ENCODE data around the gene SERPINB1. TPM values are rescaled to one million over a fixed set of nuclear protein-coding genes. Genes with fewer than 3 reads are reported as not detected.

SERPINB1 gene
- total RNA-seq, 4 donors from 2014 or later: 7.7 to 28.2 (median 17.2) TPM

DNA sequence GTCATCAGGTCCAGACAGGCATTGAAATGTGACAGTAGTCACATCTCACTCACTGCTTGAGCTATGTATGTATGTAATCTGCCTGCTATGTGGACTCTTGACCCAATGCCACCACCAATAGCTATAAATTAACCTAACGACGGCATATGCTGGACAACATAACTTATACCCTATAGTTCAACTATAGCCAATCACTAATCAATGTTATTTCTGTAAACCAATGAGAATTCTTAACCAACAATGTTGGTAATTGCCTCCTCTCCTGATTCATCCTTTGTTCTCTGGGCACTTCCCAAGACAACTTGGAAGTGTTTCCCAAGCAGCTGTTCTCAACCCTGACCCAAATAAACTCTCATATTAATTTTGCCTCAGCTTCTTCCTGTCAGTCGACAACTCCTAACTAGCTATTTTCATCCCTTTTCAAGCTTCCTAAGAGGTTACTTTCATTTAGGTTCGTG is 24.1 kb upstream of the SERPINB1 start:
- H3K4me1 ChIP-seq: peaks cover 0 to 5% of the 10 kb centered on the region in 2 donors
- intact Hi-C loops (cut with DNase I; ENCODE audit: low total_unique reads): no loop called here
- TF ChIP-seq, protein P1, sequence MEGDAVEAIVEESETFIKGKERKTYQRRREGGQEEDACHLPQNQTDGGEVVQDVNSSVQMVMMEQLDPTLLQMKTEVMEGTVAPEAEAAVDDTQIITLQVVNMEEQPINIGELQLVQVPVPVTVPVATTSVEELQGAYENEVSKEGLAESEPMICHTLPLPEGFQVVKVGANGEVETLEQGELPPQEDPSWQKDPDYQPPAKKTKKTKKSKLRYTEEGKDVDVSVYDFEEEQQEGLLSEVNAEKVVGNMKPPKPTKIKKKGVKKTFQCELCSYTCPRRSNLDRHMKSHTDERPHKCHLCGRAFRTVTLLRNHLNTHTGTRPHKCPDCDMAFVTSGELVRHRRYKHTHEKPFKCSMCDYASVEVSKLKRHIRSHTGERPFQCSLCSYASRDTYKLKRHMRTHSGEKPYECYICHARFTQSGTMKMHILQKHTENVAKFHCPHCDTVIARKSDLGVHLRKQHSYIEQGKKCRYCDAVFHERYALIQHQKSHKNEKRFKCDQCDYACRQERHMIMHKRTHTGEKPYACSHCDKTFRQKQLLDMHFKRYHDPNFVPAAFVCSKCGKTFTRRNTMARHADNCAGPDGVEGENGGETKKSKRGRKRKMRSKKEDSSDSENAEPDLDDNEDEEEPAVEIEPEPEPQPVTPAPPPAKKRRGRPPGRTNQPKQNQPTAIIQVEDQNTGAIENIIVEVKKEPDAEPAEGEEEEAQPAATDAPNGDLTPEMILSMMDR (IDR thresholded peaks at IDR 0.05): no peak
- no peaks in the 10 kb centered on the region for H3K36me3 ChIP-seq
- H3K9me3 ChIP-seq: no peaks in the 10 kb centered on the region
- no peak overlapping the region for H3K4me3 ChIP-seq
- H3K27ac ChIP-seq: peak overlapping the region in 1 of 2 donors; percentile 40
- H3K27me3 ChIP-seq: no peaks in the 10 kb centered on the region
- DNase-seq: no peak

DNA sequence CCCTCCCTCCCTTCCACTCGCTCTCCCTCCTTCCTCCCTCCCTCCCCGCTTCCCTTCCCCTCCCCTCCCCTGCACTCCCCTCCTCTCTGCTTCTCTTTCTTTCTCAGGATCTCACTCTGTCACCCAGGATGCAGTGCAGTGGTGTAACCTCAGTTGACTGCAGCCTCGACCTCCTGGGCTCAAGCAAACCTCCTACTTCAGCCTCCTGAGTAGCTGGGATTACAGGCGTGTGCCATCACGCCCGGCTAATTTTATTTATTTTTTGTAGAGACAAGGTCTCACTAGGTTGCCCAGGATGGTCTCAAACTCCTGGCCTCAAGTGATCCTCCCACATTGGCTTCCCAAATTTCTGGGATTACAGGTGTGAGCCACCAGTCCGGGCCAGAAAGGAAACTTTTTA is 23.6 kb upstream of the SERPINB1 start:
- Histone ChIP-seq H3K27me3 (no peaks in the 10 kb centered on the region), H3K36me3 (no peaks in the 10 kb centered on the region), H3K4me3 (no peak overlapping the region), H3K4me1 (peaks cover 0 to 5% of the 10 kb centered on the region in 2 donors), H3K9me3 (no peaks in the 10 kb centered on the region), H3K27ac (peak overlapping the region in 1 of 2 donors; percentile 40)
- intact Hi-C loops (cut with DNase I; ENCODE audit: low total_unique reads): no loop called here
- no peak for TF ChIP-seq POLR2A (IDR thresholded peaks at IDR 0.05)
- TF ChIP-seq, protein P1 (IDR thresholded peaks at IDR 0.05): no peak
- no peak for DNase-seq

- no peak overlapping the region for H3K27ac ChIP-seq
- H3K4me1 ChIP-seq: peaks cover 0 to 5% of the 10 kb centered on the region in 2 donors
- no peaks in the 10 kb centered on the region for H3K27me3 ChIP-seq
- intact Hi-C loops (cut with DNase I; ENCODE audit: low total_unique reads): no loop called here
- no peaks in the 10 kb centered on the region for H3K9me3 ChIP-seq
- no peak for TF ChIP-seq POLR2A (IDR thresholded peaks at IDR 0.05)
- TF ChIP-seq, protein P1 (IDR thresholded peaks at IDR 0.05): no peak
- no peaks in the 10 kb centered on the region for H3K36me3 ChIP-seq
- no peak for DNase-seq
- H3K4me3 ChIP-seq: no peak overlapping the region
Measured at GRCh38 chr6:2863901-2864300, 22.2 kb upstream of the SERPINB1 start.

- H3K9me3 ChIP-seq: no peaks in the 10 kb centered on the region
- H3K36me3 ChIP-seq: no peaks in the 10 kb centered on the region
- intact Hi-C loops (cut with DNase I; ENCODE audit: low total_unique reads): no loop called here
- TF ChIP-seq, protein P1 (IDR thresholded peaks at IDR 0.05): no peak
- no peak for TF ChIP-seq POLR2A (IDR thresholded peaks at IDR 0.05)
- H3K27ac ChIP-seq: no peak overlapping the region
- H3K4me3 ChIP-seq: no peak overlapping the region
- no peak for DNase-seq
- H3K4me1 ChIP-seq: peaks cover 0 to 5% of the 10 kb centered on the region in 2 donors
- H3K27me3 ChIP-seq: no peaks in the 10 kb centered on the region
Measured at GRCh38 chr6:2862712-2863181, 21.1 kb upstream of the SERPINB1 start.

DNA sequence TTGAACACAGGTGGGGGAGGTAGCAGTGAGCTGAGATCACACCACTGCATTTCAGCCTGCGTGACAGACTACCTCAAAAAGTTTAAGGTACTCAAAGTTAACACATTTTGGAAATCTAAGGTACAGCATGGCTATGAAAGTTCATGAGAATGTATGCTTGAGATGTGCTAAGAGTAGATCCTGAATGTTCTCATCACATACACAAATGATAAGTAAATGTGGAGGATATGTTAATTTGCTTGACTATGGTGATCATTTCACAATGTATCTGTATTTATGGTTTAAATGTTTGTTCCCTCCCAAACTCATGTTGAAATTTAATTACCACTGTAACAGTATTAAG is 20.1 kb upstream of the SERPINB1 start:
- no peak for DNase-seq
- H3K4me3 ChIP-seq: no peak overlapping the region
- H3K9me3 ChIP-seq: no peaks in the 10 kb centered on the region
- TF ChIP-seq, protein P1 (IDR thresholded peaks at IDR 0.05): no peak
- TF ChIP-seq POLR2A (IDR thresholded peaks at IDR 0.05): no peak
- peaks cover 0 to 5% of the 10 kb centered on the region in 2 donors for H3K4me1 ChIP-seq
- intact Hi-C loops (cut with DNase I; ENCODE audit: low total_unique reads): no loop called here
- no peak overlapping the region for H3K27ac ChIP-seq
- H3K27me3 ChIP-seq: no peaks in the 10 kb centered on the region
- no peaks in the 10 kb centered on the region for H3K36me3 ChIP-seq

Measured in uterus (tissue), 4 donors.